Caco-2 (cell line): ENCODE data around the gene NUDCD3. TPM values are rescaled to one million over a fixed set of nuclear protein-coding genes. Genes with fewer than 3 reads are reported as not detected.

Experiments used
- BruUV-seq: library from RNA; stranded (reverse); fragments of 400-500 nt; replicated peaks from 2 replicates; lab custom pipeline; 2021; lab: Mats Ljungman, UMichigan
- CTCF ChIA-PET: fragments of 300-600 bp; sonication (Branson Sonifier 250); formaldehyde crosslinking; loops from one replicate; lab custom pipeline; 2022; ENCODE audit warnings: antibody characterized with exemption; lab: Charles Lee
- POLR2A ChIA-PET: fragments of 300-600 bp; sonication (Branson Sonifier 250); formaldehyde crosslinking; loops from one replicate; lab custom pipeline; 2022; ENCODE audit warnings: antibody characterized with exemption; lab: Charles Lee
- DNase-seq, 2 experiments: peaks; one replicate each; pipeline versions ENCODE4 v3.0.0 to v3.0.0-alpha.2; 2020 to 2022
- H3K27me3 ChIP-seq: replicated peaks from 2 replicates; pipeline ENCODE4 v1.6.0; 2011; ENCODE audit warnings: low read length; ENCODE audit not compliant: control insufficient read depth, insufficient read depth
- H3K36me3 ChIP-seq: 2 replicates; pipeline ENCODE4 v1.5.1; 2011; ENCODE audit warnings: low read length; ENCODE audit not compliant: control insufficient read depth, insufficient read depth
- H3K4me1 ChIP-seq: fragments of 250-450 bp; sonication (Bioruptor Pico); 2 replicates; pipeline ENCODE4 v1.5.1; 2020; ENCODE audit warnings: mild to moderate bottlenecking
- H3K4me3 ChIP-seq: 2 replicates; pipeline ENCODE4 v1.5.1; 2011; ENCODE audit warnings: low read depth, mild to moderate bottlenecking, control low read depth, low read length
- H3K9me3 ChIP-seq: fragments of 250-450 bp; sonication (Bioruptor Pico); 2 replicates; pipeline ENCODE4 v1.5.1; 2020; ENCODE audit warnings: mild to moderate bottlenecking, moderate library complexity
- H3K27ac Mint-ChIP-seq: one replicate; pipeline ENCODE4 v1.8.0; 2022; ENCODE audit warnings: mixed read lengths; ENCODE audit not compliant: unreplicated experiment
- H3K27me3 Mint-ChIP-seq: one replicate; pipeline ENCODE4 v1.8.0; 2022; ENCODE audit warnings: mixed read lengths; ENCODE audit not compliant: insufficient read depth, unreplicated experiment
- H3K36me3 Mint-ChIP-seq: one replicate; pipeline ENCODE4 v1.8.0; 2022; ENCODE audit warnings: mild to moderate bottlenecking, mixed read lengths; ENCODE audit not compliant: insufficient read depth, unreplicated experiment
- H3K4me1 Mint-ChIP-seq: one replicate; pipeline ENCODE4 v1.8.0; 2022; ENCODE audit warnings: low read depth, mixed read lengths; ENCODE audit not compliant: unreplicated experiment
- H3K4me3 Mint-ChIP-seq: one replicate; pipeline ENCODE4 v1.8.0; 2022; ENCODE audit warnings: mild to moderate bottlenecking, moderate library complexity, mixed read lengths; ENCODE audit not compliant: unreplicated experiment
- H3K9me3 Mint-ChIP-seq: one replicate; pipeline ENCODE4 v1.8.0; 2022; ENCODE audit warnings: mixed read lengths; ENCODE audit not compliant: unreplicated experiment
- intact Hi-C: fragments of 100-400 bp; cut with micrococcal nuclease; formaldehyde crosslinking; loops from one replicate; pipeline ENCODE4 v1.10.0; 2022; ENCODE audit not compliant: unreplicated experiment
- total RNA-seq: library from RNA; stranded (reverse); gene quantifications from 2 replicates; pipeline ENCODE4 v1.2.3, GENCODE V29; 2022
- TF ChIP-seq, protein P1 (sequence below), 2 experiments: fragments of 200-600 bp in 1 of 2; IDR thresholded peaks; 1 replicate in 1 of 2; 2 replicates in 1 of 2; pipeline versions ENCODE4 v1.5.1 to v1.8.0; 2011 to 2022; ENCODE audit warnings: antibody characterized with exemption in 1 of 2, control low read depth in 1 of 2, inconsistent platforms in 1 of 2, low read depth in 1 of 2, low read length in 1 of 2, mild to moderate bottlenecking in 1 of 2, moderate library complexity in 1 of 2; ENCODE audit not compliant: insufficient read depth in 1 of 2, severe bottlenecking in 1 of 2, unreplicated experiment in 1 of 2

Gene NUDCD3
- total RNA-seq, 1 experiment from 2014 or later, result 116 TPM

DNA sequence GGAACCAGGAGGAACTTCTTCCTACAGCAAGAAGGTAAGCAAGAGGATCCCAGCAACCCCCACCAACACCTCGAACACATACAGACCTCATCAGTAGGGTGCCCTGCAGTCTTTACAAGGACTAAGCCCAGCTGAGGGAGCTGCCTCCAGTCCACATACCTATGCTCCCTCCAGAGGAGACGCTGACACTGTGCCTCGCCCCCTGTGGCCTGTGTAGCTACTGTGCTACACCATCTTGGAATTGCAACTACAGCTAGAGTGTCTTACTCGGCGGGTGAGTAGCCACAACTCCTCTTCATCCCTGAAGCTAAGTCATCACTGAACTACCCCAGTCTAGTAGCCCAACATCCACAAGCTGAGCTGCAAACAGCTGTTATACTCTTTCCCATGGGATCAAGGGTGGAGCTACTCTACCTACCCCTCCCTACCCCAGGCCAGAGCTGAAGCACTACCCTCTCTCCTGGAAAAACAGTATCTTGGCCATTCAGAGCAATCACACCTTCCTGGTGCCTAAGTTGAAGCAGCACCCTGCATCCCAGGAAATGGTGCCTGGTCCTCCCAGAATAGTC is 122.9 kb downstream of the NUDCD3 start:
- ChIA-PET CTCF (no interaction called here), POLR2A (interaction anchor here (0.6 kb wide), 1 partner anchor 747 kb away, joined by 4 read pairs; no protein-coding TSS in a partner anchor)
- Mint-ChIP-seq H3K36me3 (no peaks in the 10 kb centered on the region), H3K9me3 (peaks cover 5% of the 10 kb centered on the region), H3K27me3 (peaks cover 11% of the 10 kb centered on the region), H3K27ac (no peak overlapping the region), H3K4me3 (no peak overlapping the region), H3K4me1 (no peaks in the 10 kb centered on the region)
- no TSS peak for BruUV-seq
- no peaks in the 10 kb centered on the region for H3K4me1 ChIP-seq
- no peak for DNase-seq
- H3K27me3 ChIP-seq, result no peaks in the 10 kb centered on the region
- no peak overlapping the region for H3K4me3 ChIP-seq
- H3K36me3 ChIP-seq, result no peaks in the 10 kb centered on the region
- H3K9me3 ChIP-seq, result peaks cover 9% of the 10 kb centered on the region
- intact Hi-C loops, result no loop called here
- TF ChIP-seq, protein P1, sequence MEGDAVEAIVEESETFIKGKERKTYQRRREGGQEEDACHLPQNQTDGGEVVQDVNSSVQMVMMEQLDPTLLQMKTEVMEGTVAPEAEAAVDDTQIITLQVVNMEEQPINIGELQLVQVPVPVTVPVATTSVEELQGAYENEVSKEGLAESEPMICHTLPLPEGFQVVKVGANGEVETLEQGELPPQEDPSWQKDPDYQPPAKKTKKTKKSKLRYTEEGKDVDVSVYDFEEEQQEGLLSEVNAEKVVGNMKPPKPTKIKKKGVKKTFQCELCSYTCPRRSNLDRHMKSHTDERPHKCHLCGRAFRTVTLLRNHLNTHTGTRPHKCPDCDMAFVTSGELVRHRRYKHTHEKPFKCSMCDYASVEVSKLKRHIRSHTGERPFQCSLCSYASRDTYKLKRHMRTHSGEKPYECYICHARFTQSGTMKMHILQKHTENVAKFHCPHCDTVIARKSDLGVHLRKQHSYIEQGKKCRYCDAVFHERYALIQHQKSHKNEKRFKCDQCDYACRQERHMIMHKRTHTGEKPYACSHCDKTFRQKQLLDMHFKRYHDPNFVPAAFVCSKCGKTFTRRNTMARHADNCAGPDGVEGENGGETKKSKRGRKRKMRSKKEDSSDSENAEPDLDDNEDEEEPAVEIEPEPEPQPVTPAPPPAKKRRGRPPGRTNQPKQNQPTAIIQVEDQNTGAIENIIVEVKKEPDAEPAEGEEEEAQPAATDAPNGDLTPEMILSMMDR (IDR thresholded peaks at IDR 0.05; ENCODE audit: insufficient read depth in 1 of 2, low read depth in 1 of 2, low read length in 1 of 2, severe bottlenecking in 1 of 2, unreplicated experiment in 1 of 2), result no peak

DNA sequence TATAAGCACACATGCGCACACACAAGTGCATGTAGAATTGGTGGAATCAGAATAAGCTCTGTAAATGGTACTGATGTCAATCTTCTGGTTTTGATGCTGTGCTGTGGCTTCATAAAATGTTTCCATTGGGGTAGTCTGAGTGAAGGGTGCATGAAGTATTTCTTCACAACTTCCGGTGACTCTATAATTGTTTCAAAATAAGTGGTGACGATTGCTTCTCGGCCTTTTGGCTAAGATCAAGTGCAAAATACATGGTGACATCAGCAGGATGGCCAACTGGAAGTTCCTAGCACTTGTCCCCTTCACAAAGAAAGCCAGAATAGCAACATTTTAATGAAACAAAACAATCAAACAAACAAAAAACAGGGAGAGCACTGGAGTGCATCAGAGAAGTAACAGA is 123.5 kb downstream of the NUDCD3 start:
- Mint-ChIP-seq H3K36me3 (no peaks in the 10 kb centered on the region), H3K4me3 (no peak overlapping the region), H3K27ac (no peak overlapping the region), H3K9me3 (peaks cover 5% of the 10 kb centered on the region), H3K4me1 (no peaks in the 10 kb centered on the region), H3K27me3 (peaks cover 17% of the 10 kb centered on the region)
- ChIA-PET POLR2A (interaction anchor here (0.6 kb wide), 1 partner anchor 748 kb away, joined by 4 read pairs; no protein-coding TSS in a partner anchor), CTCF (no interaction called here)
- Histone ChIP-seq H3K9me3 (peaks cover 14% of the 10 kb centered on the region), H3K27me3 (no peaks in the 10 kb centered on the region), H3K36me3 (no peaks in the 10 kb centered on the region), H3K4me1 (no peaks in the 10 kb centered on the region), H3K4me3 (no peak overlapping the region)
- TF ChIP-seq, protein P1 (IDR thresholded peaks at IDR 0.05; ENCODE audit: insufficient read depth in 1 of 2, low read depth in 1 of 2, low read length in 1 of 2, severe bottlenecking in 1 of 2, unreplicated experiment in 1 of 2), result no peak
- no TSS peak for BruUV-seq
- intact Hi-C loops, result no loop called here
- no peak for DNase-seq

DNA sequence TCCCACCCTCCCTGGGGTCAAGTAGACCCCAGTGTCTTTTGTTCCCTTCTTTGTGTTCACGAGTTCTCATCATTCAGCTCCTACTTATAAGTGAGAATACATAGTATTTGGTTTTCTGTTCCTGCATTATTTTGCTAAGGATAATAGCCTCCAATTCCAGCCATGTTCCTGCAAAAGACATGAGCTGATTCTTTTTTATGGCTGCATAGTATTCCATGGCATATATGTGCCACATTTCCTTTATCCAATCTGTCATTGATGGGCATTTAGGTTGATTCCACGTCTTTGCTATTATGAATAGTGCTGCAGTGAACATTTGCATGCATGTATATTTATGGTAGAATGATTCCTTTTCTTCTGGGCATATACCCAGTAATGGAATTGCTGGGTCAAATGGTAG is 136.8 kb downstream of the NUDCD3 start:
- no peaks in the 10 kb centered on the region for H3K27me3 ChIP-seq
- TF ChIP-seq, protein P1 (IDR thresholded peaks at IDR 0.05; ENCODE audit: insufficient read depth in 1 of 2, low read depth in 1 of 2, low read length in 1 of 2, severe bottlenecking in 1 of 2, unreplicated experiment in 1 of 2), result no peak
- POLR2A ChIA-PET, result no interaction called here
- H3K4me1 ChIP-seq, result no peaks in the 10 kb centered on the region
- Mint-ChIP-seq H3K27me3 (peaks cover 18% of the 10 kb centered on the region), H3K4me3 (no peak overlapping the region), H3K4me1 (no peaks in the 10 kb centered on the region), H3K27ac (no peak overlapping the region), H3K9me3 (peaks cover 9% of the 10 kb centered on the region), H3K36me3 (no peaks in the 10 kb centered on the region)
- intact Hi-C loops, result no loop called here
- H3K4me3 ChIP-seq, result no peak overlapping the region
- H3K36me3 ChIP-seq, result no peaks in the 10 kb centered on the region
- H3K9me3 ChIP-seq, result peaks cover 10% of the 10 kb centered on the region; the same call in 1 of the 2 replicates
- no peak for DNase-seq
- CTCF ChIA-PET, result no interaction called here
- BruUV-seq, result no TSS peak
